ENCODE data around the gene OSTF1.

DNA sequence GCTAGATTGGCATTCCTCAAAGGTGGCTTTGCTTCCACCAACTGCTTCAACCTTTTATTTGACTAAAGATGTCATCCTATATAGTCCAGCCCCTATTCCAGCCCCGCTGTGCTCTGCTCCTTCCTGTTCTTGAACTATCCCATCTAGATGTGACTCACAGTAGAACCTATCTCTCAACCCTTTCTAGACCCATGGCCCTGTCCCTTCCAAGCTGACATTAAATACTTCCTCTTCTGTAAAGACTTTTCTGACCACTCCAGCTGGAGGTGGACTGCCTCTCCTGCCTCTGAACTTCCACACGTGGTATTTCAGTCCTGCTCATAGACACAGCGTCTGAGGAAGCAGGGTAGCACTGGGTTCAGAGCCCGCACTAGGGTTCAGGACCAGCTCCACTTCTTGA lies 32.4 kb downstream of the OSTF1 start:
- TF ChIP-seq, protein P1, sequence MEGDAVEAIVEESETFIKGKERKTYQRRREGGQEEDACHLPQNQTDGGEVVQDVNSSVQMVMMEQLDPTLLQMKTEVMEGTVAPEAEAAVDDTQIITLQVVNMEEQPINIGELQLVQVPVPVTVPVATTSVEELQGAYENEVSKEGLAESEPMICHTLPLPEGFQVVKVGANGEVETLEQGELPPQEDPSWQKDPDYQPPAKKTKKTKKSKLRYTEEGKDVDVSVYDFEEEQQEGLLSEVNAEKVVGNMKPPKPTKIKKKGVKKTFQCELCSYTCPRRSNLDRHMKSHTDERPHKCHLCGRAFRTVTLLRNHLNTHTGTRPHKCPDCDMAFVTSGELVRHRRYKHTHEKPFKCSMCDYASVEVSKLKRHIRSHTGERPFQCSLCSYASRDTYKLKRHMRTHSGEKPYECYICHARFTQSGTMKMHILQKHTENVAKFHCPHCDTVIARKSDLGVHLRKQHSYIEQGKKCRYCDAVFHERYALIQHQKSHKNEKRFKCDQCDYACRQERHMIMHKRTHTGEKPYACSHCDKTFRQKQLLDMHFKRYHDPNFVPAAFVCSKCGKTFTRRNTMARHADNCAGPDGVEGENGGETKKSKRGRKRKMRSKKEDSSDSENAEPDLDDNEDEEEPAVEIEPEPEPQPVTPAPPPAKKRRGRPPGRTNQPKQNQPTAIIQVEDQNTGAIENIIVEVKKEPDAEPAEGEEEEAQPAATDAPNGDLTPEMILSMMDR (conservative IDR thresholded peaks at IDR 0.05; ENCODE audit: low read length), result no peak
- no peak for TF ChIP-seq EZH2phosphoT487 (IDR thresholded peaks at IDR 0.05; ENCODE audit: borderline replicate concordance, low read depth, low read length)

Measured in OCI-LY7 (cell line).